ENCODE results near the gene POLE4. TPM values are rescaled to one million over a fixed set of nuclear protein-coding genes. Genes with fewer than 3 reads are reported as not detected.

POLE4 gene
- total and polyA plus RNA-seq, 2 experiments from 2014 or later = 20.6 to 134 TPM

DNA sequence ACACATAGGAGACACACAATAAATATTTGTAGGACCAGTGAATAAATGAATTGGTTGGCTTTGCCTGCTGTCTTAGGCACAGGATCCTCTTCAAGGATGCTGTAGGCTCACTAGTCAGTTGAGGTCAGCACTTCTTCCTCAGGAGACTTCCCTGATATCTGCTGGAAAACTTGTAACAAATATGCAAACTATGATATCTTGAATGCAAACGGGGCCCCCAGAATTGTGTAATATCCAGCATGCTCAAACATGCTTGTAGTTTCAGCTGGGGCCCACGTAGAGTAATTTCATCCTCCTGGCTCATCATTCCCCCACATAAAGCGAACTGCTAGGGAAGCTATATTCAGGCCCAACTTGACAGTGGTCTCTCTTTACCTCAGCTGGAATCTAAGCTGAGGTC, 43.6 kb downstream of the POLE4 start:
- H2AFZ ChIP-seq = no peak overlapping the region
- no peaks in the 10 kb centered on the region for H3K79me2 ChIP-seq (ENCODE audit: insufficient read depth)
- H4K20me1 ChIP-seq (ENCODE audit: insufficient read depth) = no peaks in the 10 kb centered on the region
- no peak overlapping the region for H3K4me2 ChIP-seq (ENCODE audit: unreplicated experiment)
- no peaks in the 10 kb centered on the region for H3K36me3 ChIP-seq (ENCODE audit: low read depth)
- no peaks in the 10 kb centered on the region for H3F3A ChIP-seq (ENCODE audit: insufficient read depth)
- in situ Hi-C loops (cut with MboI) = no loop called here
- DNase-seq = peak; percentile 2
- no peaks in the 10 kb centered on the region for H3K9me3 ChIP-seq (ENCODE audit: low read depth)
- TF ChIP-seq EZH2 (IDR thresholded peaks at IDR 0.05; ENCODE audit: insufficient read depth, poor library complexity, severe bottlenecking) (no peak), EZH2phosphoT487 (IDR thresholded peaks at IDR 0.05; ENCODE audit: insufficient read depth, low read depth) (no peak)
- no peak overlapping the region for H3K27ac ChIP-seq
- H3K9ac ChIP-seq = no peak overlapping the region
- 80 to 81% methylated on average over 3 of the region's 3 CpGs for WGBS, 2 experiments (ENCODE audit: low coverage in 1 of 2, low lambda C conversion rate in 2 of 2, missing lambda C conversion rate in 2 of 2)
- no peaks in the 10 kb centered on the region for H3K27me3 ChIP-seq (replicated peaks; ENCODE audit: insufficient read depth)
- no peaks in the 10 kb centered on the region for H3K9me2 ChIP-seq (ENCODE audit: insufficient read depth)
- H3K4me1 ChIP-seq (ENCODE audit: insufficient read depth) = peaks cover 4% of the 10 kb centered on the region; the same call in 1 of the 2 replicates
- H3K4me3 ChIP-seq = no peak overlapping the region

DNA sequence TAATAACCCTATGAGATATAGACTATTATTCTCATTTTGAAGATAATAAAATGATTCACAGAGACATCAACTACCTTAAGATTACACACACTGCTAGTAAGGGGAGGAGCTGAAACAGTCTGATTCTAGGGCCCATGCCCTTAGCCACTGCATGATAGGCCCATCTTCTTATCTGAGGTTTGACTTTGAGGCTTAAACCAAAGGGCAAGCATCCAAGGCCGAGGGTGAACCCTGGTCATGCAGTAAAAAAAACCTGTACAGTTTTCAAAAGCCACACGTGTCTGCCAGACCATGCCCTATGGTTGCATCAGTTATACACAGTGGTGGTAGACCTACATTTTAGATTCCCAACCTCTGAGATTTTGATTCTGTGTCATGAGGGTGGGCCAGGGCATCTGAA, 44.8 kb downstream of the POLE4 start:
- Histone ChIP-seq H3K27ac (no peak overlapping the region), H2AFZ (no peak overlapping the region), H3K4me2 (ENCODE audit: unreplicated experiment) (no peak overlapping the region), H3K27me3 (replicated peaks; ENCODE audit: insufficient read depth) (no peaks in the 10 kb centered on the region), H3K4me3 (no peak overlapping the region), H3K4me1 (ENCODE audit: insufficient read depth) (peaks cover 4% of the 10 kb centered on the region; the same call in 1 of the 2 replicates), H3K36me3 (ENCODE audit: low read depth) (no peaks in the 10 kb centered on the region), H3F3A (ENCODE audit: insufficient read depth) (no peaks in the 10 kb centered on the region), H3K9ac (no peak overlapping the region), H3K9me2 (ENCODE audit: insufficient read depth) (no peaks in the 10 kb centered on the region), H3K9me3 (ENCODE audit: low read depth) (no peaks in the 10 kb centered on the region), H4K20me1 (ENCODE audit: insufficient read depth) (no peaks in the 10 kb centered on the region), H3K79me2 (ENCODE audit: insufficient read depth) (no peaks in the 10 kb centered on the region)
- WGBS, 2 experiments (ENCODE audit: low coverage in 1 of 2, low lambda C conversion rate in 2 of 2, missing lambda C conversion rate in 2 of 2) = 51 to 57% methylated on average over 2 of the region's 2 CpGs
- no peak for DNase-seq
- TF ChIP-seq EZH2phosphoT487 (IDR thresholded peaks at IDR 0.05; ENCODE audit: insufficient read depth, low read depth) (no peak), EZH2 (IDR thresholded peaks at IDR 0.05; ENCODE audit: insufficient read depth, poor library complexity, severe bottlenecking) (no peak)
- in situ Hi-C loops (cut with MboI) = no loop called here

- Histone ChIP-seq H2AFZ (no peak overlapping the region), H3K27ac (no peak overlapping the region), H3K9me3 (ENCODE audit: low read depth) (no peaks in the 10 kb centered on the region), H3K9ac (no peak overlapping the region), H3K4me3 (no peak overlapping the region), H3K79me2 (ENCODE audit: insufficient read depth) (no peaks in the 10 kb centered on the region), H3K4me1 (ENCODE audit: insufficient read depth) (peaks cover 4% of the 10 kb centered on the region; the same call in 1 of the 2 replicates), H4K20me1 (ENCODE audit: insufficient read depth) (no peaks in the 10 kb centered on the region), H3K4me2 (ENCODE audit: unreplicated experiment) (no peak overlapping the region), H3K27me3 (replicated peaks; ENCODE audit: insufficient read depth) (no peaks in the 10 kb centered on the region), H3K36me3 (ENCODE audit: low read depth) (no peaks in the 10 kb centered on the region), H3F3A (ENCODE audit: insufficient read depth) (no peaks in the 10 kb centered on the region), H3K9me2 (ENCODE audit: insufficient read depth) (no peaks in the 10 kb centered on the region)
- in situ Hi-C loops (cut with MboI) = no loop called here
- peak; percentile 13 for DNase-seq
- WGBS, 2 experiments (ENCODE audit: low coverage in 1 of 2, low lambda C conversion rate in 2 of 2, missing lambda C conversion rate in 2 of 2) = 50 to 53% methylated on average over 2 of the region's 2 CpGs
- TF ChIP-seq EZH2 (IDR thresholded peaks at IDR 0.05; ENCODE audit: insufficient read depth, poor library complexity, severe bottlenecking) (no peak), EZH2phosphoT487 (IDR thresholded peaks at IDR 0.05; ENCODE audit: insufficient read depth, low read depth) (no peak)
Measured at GRCh38 chr2:75003773-75004172, 45.3 kb downstream of the POLE4 start.

DNA sequence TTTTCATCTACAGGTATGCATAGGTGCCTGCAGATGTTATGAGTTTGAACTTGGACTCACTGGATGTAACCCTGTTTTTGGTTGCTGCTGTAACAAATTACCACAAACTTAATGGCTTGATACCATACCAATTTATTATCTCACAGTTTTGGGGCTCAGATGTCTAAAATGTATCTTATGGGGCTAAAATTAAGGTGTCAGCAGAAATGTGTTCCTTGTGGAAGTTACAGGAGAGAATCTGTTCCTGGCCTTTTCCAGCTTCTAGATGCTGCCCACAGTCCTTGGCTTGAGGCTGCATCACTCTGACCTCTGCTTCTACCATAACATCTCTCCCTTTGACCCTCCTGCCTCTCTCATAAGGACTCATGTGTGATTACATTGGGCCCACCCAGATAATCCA, 47.6 kb downstream of the POLE4 start:
- Histone ChIP-seq H3K9me3 (ENCODE audit: low read depth) (no peaks in the 10 kb centered on the region), H3K4me3 (no peak overlapping the region), H3K36me3 (ENCODE audit: low read depth) (no peaks in the 10 kb centered on the region), H3K9me2 (ENCODE audit: insufficient read depth) (no peaks in the 10 kb centered on the region), H3F3A (ENCODE audit: insufficient read depth) (no peaks in the 10 kb centered on the region), H2AFZ (no peak overlapping the region), H3K27ac (no peak overlapping the region), H3K27me3 (replicated peaks; ENCODE audit: insufficient read depth) (no peaks in the 10 kb centered on the region), H4K20me1 (ENCODE audit: insufficient read depth) (no peaks in the 10 kb centered on the region), H3K79me2 (ENCODE audit: insufficient read depth) (no peaks in the 10 kb centered on the region), H3K4me1 (ENCODE audit: insufficient read depth) (peaks cover 4% of the 10 kb centered on the region; the same call in 1 of the 2 replicates), H3K9ac (no peak overlapping the region), H3K4me2 (ENCODE audit: unreplicated experiment) (no peak overlapping the region)
- TF ChIP-seq EZH2 (IDR thresholded peaks at IDR 0.05; ENCODE audit: insufficient read depth, poor library complexity, severe bottlenecking) = no peak
- no peak for TF ChIP-seq EZH2phosphoT487 (IDR thresholded peaks at IDR 0.05; ENCODE audit: insufficient read depth, low read depth)
- in situ Hi-C loops (cut with MboI) = no loop called here
- DNase-seq = no peak

GRCh38 chr2:75007061-75007460, 48.6 kb downstream of the POLE4 start:
- H2AFZ ChIP-seq = no peak overlapping the region
- no peaks in the 10 kb centered on the region for H3K9me3 ChIP-seq (ENCODE audit: low read depth)
- no peak for TF ChIP-seq EZH2phosphoT487 (IDR thresholded peaks at IDR 0.05; ENCODE audit: insufficient read depth, low read depth)
- no peak for TF ChIP-seq EZH2 (IDR thresholded peaks at IDR 0.05; ENCODE audit: insufficient read depth, poor library complexity, severe bottlenecking)
- in situ Hi-C loops (cut with MboI) = no loop called here
- no peak overlapping the region for H3K9ac ChIP-seq
- DNase-seq = no peak
- no peaks in the 10 kb centered on the region for H3K9me2 ChIP-seq (ENCODE audit: insufficient read depth)
- no peaks in the 10 kb centered on the region for H3K36me3 ChIP-seq (ENCODE audit: low read depth)
- no peaks in the 10 kb centered on the region for H3F3A ChIP-seq (ENCODE audit: insufficient read depth)
- no peaks in the 10 kb centered on the region for H3K79me2 ChIP-seq (ENCODE audit: insufficient read depth)
- peaks cover 3% of the 10 kb centered on the region; the same call in 1 of the 2 replicates for H3K4me1 ChIP-seq (ENCODE audit: insufficient read depth)
- no peaks in the 10 kb centered on the region for H4K20me1 ChIP-seq (ENCODE audit: insufficient read depth)
- no peak overlapping the region for H3K4me2 ChIP-seq (ENCODE audit: unreplicated experiment)
- 79 to 85% methylated on average over 4 of the region's 4 CpGs for WGBS, 2 experiments (ENCODE audit: low coverage in 1 of 2, low lambda C conversion rate in 2 of 2, missing lambda C conversion rate in 2 of 2)
- no peak overlapping the region for H3K27ac ChIP-seq
- H3K27me3 ChIP-seq (replicated peaks; ENCODE audit: insufficient read depth) = no peaks in the 10 kb centered on the region
- H3K4me3 ChIP-seq = no peak overlapping the region
